ENCODE results near the gene PXMP2. TPM values are rescaled to one million over a fixed set of nuclear protein-coding genes. Genes with fewer than 3 reads are reported as not detected.

Gene PXMP2
- total RNA-seq, result 19.1 and 23.2 TPM in 2 replicates

GRCh38 chr12:132687211-132688164 is at the start of gene PXMP2, which contains the start of gene POLE:
TSS of gene PXMP2 (plus strand) at chr12:132687587. CDS start at chr12:132687671, 84 bp downstream.
TSS of gene POLE (minus strand) at chr12:132687342. CDS start at chr12:132687315, 27 bp downstream.
- Mint-ChIP-seq H3K36me3 (ENCODE audit: low read depth) (peaks cover 35% of the 10 kb centered on the region), H3K9me3 (no peaks in the 10 kb centered on the region), H3K27me3 (ENCODE audit: low read depth) (no peaks in the 10 kb centered on the region), H3K4me3 (ENCODE audit: low read depth) (peak within 1 kb of the TSS; percentile 82), H3K4me1 (ENCODE audit: low read depth) (peaks cover 22% of the 10 kb centered on the region), H3K27ac (peak within 1 kb of the TSS; percentile 75)
- DNase-seq (ENCODE audit: low spot score), result peak; percentile 90
- intact Hi-C loops (cut with micrococcal nuclease), result loop anchor here (1.0 to 2.0 kb wide), 3 partner anchors 23 to 221 kb away; partner anchors contain the start of genes ANKLE2 and PGAM5

- H3K36me3 Mint-ChIP-seq (ENCODE audit: low read depth), result peaks cover 79% of the 10 kb centered on the region
- DNase-seq (ENCODE audit: low spot score), result no peak
- H3K9me3 Mint-ChIP-seq, result no peaks in the 10 kb centered on the region
- H3K4me3 Mint-ChIP-seq (ENCODE audit: low read depth), result no peak overlapping the region
- no peaks in the 10 kb centered on the region for H3K27me3 Mint-ChIP-seq (ENCODE audit: low read depth)
- no peaks in the 10 kb centered on the region for H3K4me1 Mint-ChIP-seq (ENCODE audit: low read depth)
- H3K27ac Mint-ChIP-seq, result no peak overlapping the region
- intact Hi-C loops (cut with micrococcal nuclease), result no loop called here
These were observed 49.6 kb upstream of the PXMP2 start for GRCh38 chr12:132637811-132638210.

- Mint-ChIP-seq H3K27me3 (ENCODE audit: low read depth) (no peaks in the 10 kb centered on the region), H3K27ac (no peak overlapping the region), H3K4me1 (ENCODE audit: low read depth) (no peaks in the 10 kb centered on the region), H3K9me3 (no peaks in the 10 kb centered on the region), H3K36me3 (ENCODE audit: low read depth) (peaks cover 78% of the 10 kb centered on the region), H3K4me3 (ENCODE audit: low read depth) (no peak overlapping the region)
- no peak for DNase-seq (ENCODE audit: low spot score)
- intact Hi-C loops (cut with micrococcal nuclease), result no loop called here
These were observed 48.6 kb upstream of the PXMP2 start for GRCh38 chr12:132638541-132639408.

- Mint-ChIP-seq H3K4me3 (ENCODE audit: low read depth) (no peak overlapping the region), H3K36me3 (ENCODE audit: low read depth) (peaks cover 72% of the 10 kb centered on the region), H3K27me3 (ENCODE audit: low read depth) (no peaks in the 10 kb centered on the region), H3K27ac (no peak overlapping the region), H3K9me3 (no peaks in the 10 kb centered on the region), H3K4me1 (ENCODE audit: low read depth) (no peaks in the 10 kb centered on the region)
- DNase-seq (ENCODE audit: low spot score), result no peak
- intact Hi-C loops (cut with micrococcal nuclease), result no loop called here
These were observed 47.3 kb upstream of the PXMP2 start for GRCh38 chr12:132639956-132640520.

GRCh38 chr12:132640936-132641335 is 46.5 kb upstream of the PXMP2 start:
- H3K27me3 Mint-ChIP-seq (ENCODE audit: low read depth), result no peaks in the 10 kb centered on the region
- peaks cover 68% of the 10 kb centered on the region for H3K36me3 Mint-ChIP-seq (ENCODE audit: low read depth)
- no peak overlapping the region for H3K4me3 Mint-ChIP-seq (ENCODE audit: low read depth)
- no peak for DNase-seq (ENCODE audit: low spot score)
- H3K27ac Mint-ChIP-seq, result no peak overlapping the region
- no peaks in the 10 kb centered on the region for H3K9me3 Mint-ChIP-seq
- no peaks in the 10 kb centered on the region for H3K4me1 Mint-ChIP-seq (ENCODE audit: low read depth)
- intact Hi-C loops (cut with micrococcal nuclease), result no loop called here

GRCh38 chr12:132641811-132642650 is 45.4 kb upstream of the PXMP2 start:
- intact Hi-C loops (cut with micrococcal nuclease), result no loop called here
- H3K4me1 Mint-ChIP-seq (ENCODE audit: low read depth), result no peaks in the 10 kb centered on the region
- H3K9me3 Mint-ChIP-seq, result no peaks in the 10 kb centered on the region
- no peak overlapping the region for H3K27ac Mint-ChIP-seq
- peaks cover 67% of the 10 kb centered on the region for H3K36me3 Mint-ChIP-seq (ENCODE audit: low read depth)
- no peak overlapping the region for H3K4me3 Mint-ChIP-seq (ENCODE audit: low read depth)
- H3K27me3 Mint-ChIP-seq (ENCODE audit: low read depth), result no peaks in the 10 kb centered on the region
- DNase-seq (ENCODE audit: low spot score), result no peak

- H3K4me1 Mint-ChIP-seq (ENCODE audit: low read depth), result no peaks in the 10 kb centered on the region
- H3K9me3 Mint-ChIP-seq, result no peaks in the 10 kb centered on the region
- no peak for DNase-seq (ENCODE audit: low spot score)
- no peak overlapping the region for H3K4me3 Mint-ChIP-seq (ENCODE audit: low read depth)
- no peaks in the 10 kb centered on the region for H3K27me3 Mint-ChIP-seq (ENCODE audit: low read depth)
- peaks cover 68% of the 10 kb centered on the region for H3K36me3 Mint-ChIP-seq (ENCODE audit: low read depth)
- no peak overlapping the region for H3K27ac Mint-ChIP-seq
- intact Hi-C loops (cut with micrococcal nuclease), result no loop called here
These were observed 44.2 kb upstream of the PXMP2 start for GRCh38 chr12:132642846-132643835.

GRCh38 chr12:132646850-132647249 is 40.5 kb upstream of the PXMP2 start:
- Mint-ChIP-seq H3K27ac (no peak overlapping the region), H3K4me1 (ENCODE audit: low read depth) (no peaks in the 10 kb centered on the region), H3K36me3 (ENCODE audit: low read depth) (peaks cover 64% of the 10 kb centered on the region), H3K4me3 (ENCODE audit: low read depth) (no peak overlapping the region), H3K27me3 (ENCODE audit: low read depth) (no peaks in the 10 kb centered on the region), H3K9me3 (no peaks in the 10 kb centered on the region)
- no peak for DNase-seq (ENCODE audit: low spot score)
- intact Hi-C loops (cut with micrococcal nuclease), result no loop called here

- Mint-ChIP-seq H3K36me3 (ENCODE audit: low read depth) (peaks cover 65% of the 10 kb centered on the region), H3K4me3 (ENCODE audit: low read depth) (no peak overlapping the region), H3K27me3 (ENCODE audit: low read depth) (no peaks in the 10 kb centered on the region), H3K27ac (no peak overlapping the region), H3K9me3 (no peaks in the 10 kb centered on the region), H3K4me1 (ENCODE audit: low read depth) (no peaks in the 10 kb centered on the region)
- intact Hi-C loops (cut with micrococcal nuclease), result no loop called here
- DNase-seq (ENCODE audit: low spot score), result no peak
These were observed 39.5 kb upstream of the PXMP2 start for GRCh38 chr12:132647858-132648257.

- intact Hi-C loops (cut with micrococcal nuclease), result no loop called here
- H3K27ac Mint-ChIP-seq, result no peak overlapping the region
- peaks cover 68% of the 10 kb centered on the region for H3K36me3 Mint-ChIP-seq (ENCODE audit: low read depth)
- DNase-seq (ENCODE audit: low spot score), result no peak
- peaks cover 4% of the 10 kb centered on the region for H3K4me1 Mint-ChIP-seq (ENCODE audit: low read depth)
- H3K27me3 Mint-ChIP-seq (ENCODE audit: low read depth), result no peaks in the 10 kb centered on the region
- no peak overlapping the region for H3K4me3 Mint-ChIP-seq (ENCODE audit: low read depth)
- H3K9me3 Mint-ChIP-seq, result no peaks in the 10 kb centered on the region
These were observed 38.7 kb upstream of the PXMP2 start for GRCh38 chr12:132648616-132649225.
